ENCODE measurements around the gene RTN1. TPM values are rescaled to one million over a fixed set of nuclear protein-coding genes. Genes with fewer than 3 reads are reported as not detected.

Gene RTN1
- total RNA-seq, 2 experiments from 2014 or later = not detected

DNA sequence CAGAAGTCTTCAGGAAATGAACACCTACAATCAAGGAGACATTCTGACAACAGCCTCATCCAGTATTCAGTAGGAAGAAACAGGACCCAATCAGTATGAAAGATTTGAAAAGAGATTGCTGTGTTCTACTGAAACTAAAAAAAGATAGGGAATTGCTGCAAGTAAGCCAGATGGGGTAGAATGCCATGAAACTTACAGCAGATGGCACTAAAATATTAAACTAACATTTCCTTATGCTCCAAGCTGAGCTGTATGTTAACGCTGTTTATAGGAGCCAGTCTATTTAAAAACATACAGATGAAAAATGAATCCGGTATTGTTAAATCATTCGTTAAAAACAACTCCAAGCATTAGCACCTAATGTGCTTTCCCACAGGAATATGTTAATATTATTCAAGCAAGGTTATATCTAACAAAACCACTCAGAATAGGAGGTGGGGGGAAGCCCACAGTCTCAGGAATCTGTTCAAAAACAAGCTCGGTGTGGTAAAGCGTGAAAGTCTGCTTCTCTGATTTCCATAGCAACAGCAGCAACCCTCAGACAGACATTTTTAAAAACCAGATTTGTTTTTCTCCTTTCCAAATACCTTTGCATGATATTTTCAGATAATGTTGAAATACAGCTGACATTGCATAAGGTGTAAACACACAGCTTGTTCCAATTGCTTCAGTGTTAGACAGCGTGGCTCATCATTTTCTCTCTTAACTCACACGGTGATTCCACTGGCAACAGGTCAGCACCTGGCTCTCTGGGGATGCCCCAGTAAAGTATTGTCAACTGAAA lies 162.6 kb downstream of the RTN1 start:
- POLR2A ChIA-PET = no interaction called here
- no peaks in the 10 kb centered on the region for H3K4me1 Mint-ChIP-seq (ENCODE audit: low read depth)
- no peaks in the 10 kb centered on the region for H3K36me3 Mint-ChIP-seq (ENCODE audit: low read depth)
- CTCF ChIA-PET = no interaction called here
- H3K27ac Mint-ChIP-seq = no peak overlapping the region
- ATAC-seq = no peak
- H3K9me3 Mint-ChIP-seq (ENCODE audit: insufficient read depth) = no peaks in the 10 kb centered on the region
- no peak for DNase-seq
- no peak overlapping the region for H3K4me3 Mint-ChIP-seq
- peaks cover 5% of the 10 kb centered on the region for H3K27me3 Mint-ChIP-seq (ENCODE audit: low read depth)

DNA sequence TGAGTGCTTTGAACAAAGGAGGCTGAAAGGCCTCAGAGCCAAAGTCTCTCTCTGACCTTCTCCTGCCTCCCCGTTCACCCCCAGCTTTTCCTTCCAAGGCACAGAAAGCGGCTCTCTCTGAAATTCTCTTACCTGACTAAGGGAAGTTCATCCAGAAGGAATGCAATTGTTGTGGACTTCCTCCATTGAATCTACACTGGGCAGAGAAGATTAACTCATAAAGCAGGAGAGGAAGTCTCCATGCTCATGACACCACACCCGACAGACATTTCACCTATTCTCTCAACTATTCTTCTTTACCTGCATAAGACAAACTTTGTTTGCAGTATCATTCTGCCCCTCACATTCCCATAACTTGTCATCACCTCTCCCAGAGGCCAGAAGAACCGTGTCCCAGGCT lies 164.7 kb downstream of the RTN1 start:
- ChIA-PET CTCF (no interaction called here), POLR2A (no interaction called here)

DNA sequence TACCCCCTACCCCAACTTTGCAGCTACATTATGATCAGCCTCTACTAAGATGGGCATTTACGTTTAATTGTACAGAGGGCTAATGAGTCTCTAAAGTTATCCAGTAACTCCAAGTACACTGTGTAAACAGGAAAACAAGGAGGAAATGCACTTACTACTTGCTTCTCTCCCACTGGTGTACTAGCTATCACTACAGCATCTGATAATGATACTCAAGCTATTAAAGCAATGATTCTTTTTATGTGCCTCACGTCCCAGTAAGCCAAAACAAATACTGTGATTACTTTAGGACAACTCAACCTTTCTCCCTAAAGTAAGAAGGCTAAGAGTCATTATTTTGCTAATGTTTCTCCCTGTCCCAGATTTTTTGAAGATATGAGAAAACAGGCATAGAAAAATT lies 165.3 kb downstream of the RTN1 start:
- Mint-ChIP-seq H3K27me3 (ENCODE audit: low read depth) (peaks cover 5% of the 10 kb centered on the region), H3K36me3 (ENCODE audit: low read depth) (no peaks in the 10 kb centered on the region), H3K9me3 (ENCODE audit: insufficient read depth) (no peaks in the 10 kb centered on the region), H3K4me1 (ENCODE audit: low read depth) (no peaks in the 10 kb centered on the region), H3K4me3 (no peak overlapping the region), H3K27ac (no peak overlapping the region)
- ChIA-PET CTCF (no interaction called here), POLR2A (no interaction called here)
- DNase-seq (no peak), ATAC-seq (no peak)

More for the DNA sequence above, 164.7 kb downstream of the RTN1 start:
- Mint-ChIP-seq H3K4me1 (ENCODE audit: low read depth) (no peaks in the 10 kb centered on the region), H3K27ac (no peak overlapping the region), H3K27me3 (ENCODE audit: low read depth) (peaks cover 5% of the 10 kb centered on the region), H3K36me3 (ENCODE audit: low read depth) (no peaks in the 10 kb centered on the region), H3K4me3 (no peak overlapping the region), H3K9me3 (ENCODE audit: insufficient read depth) (no peaks in the 10 kb centered on the region)
- ATAC-seq = no peak
- no peak for DNase-seq

DNA sequence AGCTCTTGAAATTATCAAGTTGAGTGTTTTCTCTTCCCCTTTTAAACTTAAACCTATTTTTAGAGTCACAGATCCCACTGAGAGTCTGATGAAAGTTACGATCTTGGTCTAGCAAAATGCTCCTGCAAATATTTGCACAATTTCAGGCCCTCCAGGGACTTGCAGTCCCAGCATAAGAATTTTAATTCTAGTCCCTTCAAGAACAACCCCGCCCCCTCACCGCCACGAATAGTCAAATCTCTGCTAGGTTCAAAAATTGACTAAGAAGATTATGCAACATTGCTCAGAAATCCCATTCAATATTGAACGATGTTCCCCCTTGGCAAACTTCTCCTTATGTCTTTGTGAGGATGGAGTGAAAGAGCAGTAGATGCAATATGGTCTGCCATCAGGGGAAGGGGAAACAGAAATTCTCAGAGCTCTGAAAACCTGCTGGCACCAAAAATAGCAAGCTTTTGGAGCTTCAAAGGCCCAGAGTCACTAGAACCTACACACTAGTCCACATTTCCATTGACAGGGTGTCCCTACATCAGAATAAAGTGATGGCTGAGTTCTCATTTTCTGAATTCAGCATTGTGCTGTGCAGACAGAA lies 166.4 kb downstream of the RTN1 start:
- POLR2A ChIA-PET = no interaction called here
- ATAC-seq = no peak
- peaks cover 5% of the 10 kb centered on the region for H3K27me3 Mint-ChIP-seq (ENCODE audit: low read depth)

DNA sequence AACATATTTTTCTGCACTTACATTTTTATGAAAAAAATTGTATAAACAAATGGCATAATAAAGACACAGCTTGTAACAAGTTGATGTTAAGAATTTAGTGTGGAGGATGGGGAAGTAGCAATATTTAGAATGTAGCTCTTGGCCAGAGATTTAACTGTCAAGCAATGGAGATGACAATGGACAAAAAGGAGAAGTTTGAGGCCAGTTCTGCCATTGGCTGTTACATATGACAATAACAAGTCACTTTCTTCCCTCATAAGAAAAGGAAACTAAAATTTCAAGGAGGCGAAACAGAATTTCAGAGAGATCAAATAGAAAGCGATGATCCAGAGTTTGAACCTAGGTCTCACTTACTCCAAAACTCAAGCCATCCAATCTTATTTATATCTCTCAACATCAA lies 171.1 kb downstream of the RTN1 start:
- POLR2A ChIA-PET = no interaction called here
- Mint-ChIP-seq H3K9me3 (ENCODE audit: insufficient read depth) (no peaks in the 10 kb centered on the region), H3K36me3 (ENCODE audit: low read depth) (no peaks in the 10 kb centered on the region), H3K4me1 (ENCODE audit: low read depth) (no peaks in the 10 kb centered on the region), H3K27me3 (ENCODE audit: low read depth) (peaks cover 5% of the 10 kb centered on the region), H3K4me3 (no peak overlapping the region), H3K27ac (no peak overlapping the region)
- CTCF ChIA-PET = interaction anchor here (1.2 kb wide), 1 partner anchor 10 kb away, joined by 4 read pairs; no protein-coding TSS in a partner anchor
- no peak for DNase-seq
- no peak for ATAC-seq

More for the DNA sequence above, 166.4 kb downstream of the RTN1 start:
- CTCF ChIA-PET = no interaction called here
- Mint-ChIP-seq H3K4me1 (ENCODE audit: low read depth) (no peaks in the 10 kb centered on the region), H3K27ac (no peak overlapping the region), H3K36me3 (ENCODE audit: low read depth) (no peaks in the 10 kb centered on the region), H3K9me3 (ENCODE audit: insufficient read depth) (no peaks in the 10 kb centered on the region), H3K4me3 (no peak overlapping the region)
- DNase-seq = no peak

DNA sequence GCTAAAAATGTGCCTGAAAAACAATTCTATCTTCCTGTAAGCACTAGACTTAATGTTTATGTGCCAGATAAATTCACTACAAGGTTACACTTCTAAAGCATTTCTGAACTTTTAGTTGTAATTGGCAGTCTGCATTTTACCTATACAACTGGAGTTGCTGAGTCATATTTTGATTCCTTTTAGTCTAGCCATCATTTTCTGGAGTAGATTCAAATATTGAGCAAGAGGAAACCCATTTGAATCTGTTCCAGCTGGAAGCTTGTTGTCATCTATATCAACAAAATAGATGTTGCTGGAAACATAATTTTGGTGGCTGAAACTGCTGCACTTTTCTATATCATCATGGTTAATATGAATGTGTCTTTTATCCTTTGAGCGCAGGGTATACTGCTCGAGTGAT lies 171.8 kb downstream of the RTN1 start:
- DNase-seq (no peak), ATAC-seq (no peak)
- Mint-ChIP-seq H3K36me3 (ENCODE audit: low read depth) (no peaks in the 10 kb centered on the region), H3K9me3 (ENCODE audit: insufficient read depth) (no peaks in the 10 kb centered on the region), H3K27me3 (ENCODE audit: low read depth) (peaks cover 5% of the 10 kb centered on the region), H3K4me3 (no peak overlapping the region), H3K27ac (no peak overlapping the region), H3K4me1 (ENCODE audit: low read depth) (no peaks in the 10 kb centered on the region)
- CTCF ChIA-PET = no interaction called here
- POLR2A ChIA-PET = no interaction called here

DNA sequence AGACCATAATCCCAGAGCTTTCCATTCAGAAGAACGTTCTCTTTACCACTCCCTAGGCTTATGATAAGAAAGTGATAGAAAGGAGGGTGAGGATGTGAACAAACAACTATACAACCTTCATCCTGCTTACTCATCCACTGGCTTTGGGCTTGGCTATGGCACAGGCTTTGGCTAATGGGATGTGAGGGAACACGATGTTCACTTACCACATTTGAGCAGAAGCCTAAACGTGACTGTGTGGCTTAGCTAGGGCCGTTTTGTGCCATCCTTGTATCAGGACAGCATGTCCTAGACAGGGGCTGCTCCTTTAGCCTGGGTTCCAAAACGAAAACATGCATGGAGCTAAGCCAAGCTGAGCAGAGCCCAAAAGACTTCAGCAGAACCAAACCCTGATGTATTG lies 175.4 kb downstream of the RTN1 start:
- DNase-seq (no peak), ATAC-seq (no peak)
- Mint-ChIP-seq H3K4me1 (ENCODE audit: low read depth) (no peaks in the 10 kb centered on the region), H3K4me3 (no peak overlapping the region), H3K27ac (no peak overlapping the region), H3K36me3 (ENCODE audit: low read depth) (no peaks in the 10 kb centered on the region), H3K27me3 (ENCODE audit: low read depth) (peaks cover 12% of the 10 kb centered on the region), H3K9me3 (ENCODE audit: insufficient read depth) (no peaks in the 10 kb centered on the region)
- CTCF ChIA-PET = no interaction called here
- POLR2A ChIA-PET = no interaction called here

DNA sequence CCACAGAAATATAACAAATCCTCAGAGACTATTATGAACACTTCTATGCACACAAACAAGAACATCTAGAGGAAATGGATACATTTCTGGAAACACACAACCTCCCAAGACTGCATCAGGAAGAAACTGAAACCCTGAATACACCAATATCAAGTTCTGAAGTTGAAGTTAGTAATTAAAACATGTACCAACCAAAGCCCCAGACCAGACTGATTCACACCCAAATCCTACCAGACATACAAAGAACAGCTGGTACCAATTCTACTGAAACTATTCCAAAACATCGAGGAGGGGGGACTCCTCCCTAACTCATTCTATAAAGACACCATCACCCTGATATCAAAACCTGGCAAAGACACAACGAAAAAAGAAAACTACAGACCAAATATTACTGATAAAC lies 179.3 kb downstream of the RTN1 start:
- no peak for DNase-seq
- Mint-ChIP-seq H3K27me3 (ENCODE audit: low read depth) (peaks cover 6% of the 10 kb centered on the region), H3K36me3 (ENCODE audit: low read depth) (no peaks in the 10 kb centered on the region), H3K27ac (no peak overlapping the region), H3K4me3 (no peak overlapping the region), H3K9me3 (ENCODE audit: insufficient read depth) (no peaks in the 10 kb centered on the region), H3K4me1 (ENCODE audit: low read depth) (no peaks in the 10 kb centered on the region)
- CTCF ChIA-PET = no interaction called here
- no peak for ATAC-seq
- POLR2A ChIA-PET = no interaction called here

DNA sequence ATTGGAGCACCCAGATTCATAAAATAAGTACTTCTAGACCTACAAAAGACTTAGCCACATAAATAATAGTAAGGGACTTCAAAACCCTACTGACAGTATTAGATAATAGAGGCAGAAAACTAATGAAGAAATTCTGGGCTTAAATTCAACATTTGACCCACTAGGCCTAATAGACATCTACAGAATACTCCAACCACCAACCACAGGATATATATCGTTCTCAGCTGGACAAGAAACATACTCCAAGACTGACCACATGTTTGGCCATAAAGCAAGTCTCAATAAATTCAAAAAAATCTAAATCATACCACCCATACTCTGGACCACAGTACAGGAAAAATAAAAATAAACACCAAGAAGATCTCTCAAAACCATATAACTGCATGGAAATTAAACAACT lies 180.2 kb downstream of the RTN1 start:
- Mint-ChIP-seq H3K27me3 (ENCODE audit: low read depth) (peaks cover 9% of the 10 kb centered on the region), H3K4me3 (no peak overlapping the region), H3K36me3 (ENCODE audit: low read depth) (no peaks in the 10 kb centered on the region), H3K4me1 (ENCODE audit: low read depth) (no peaks in the 10 kb centered on the region), H3K27ac (no peak overlapping the region), H3K9me3 (ENCODE audit: insufficient read depth) (no peaks in the 10 kb centered on the region)
- CTCF ChIA-PET = no interaction called here
- POLR2A ChIA-PET = no interaction called here
- ATAC-seq = no peak
- DNase-seq = no peak

DNA sequence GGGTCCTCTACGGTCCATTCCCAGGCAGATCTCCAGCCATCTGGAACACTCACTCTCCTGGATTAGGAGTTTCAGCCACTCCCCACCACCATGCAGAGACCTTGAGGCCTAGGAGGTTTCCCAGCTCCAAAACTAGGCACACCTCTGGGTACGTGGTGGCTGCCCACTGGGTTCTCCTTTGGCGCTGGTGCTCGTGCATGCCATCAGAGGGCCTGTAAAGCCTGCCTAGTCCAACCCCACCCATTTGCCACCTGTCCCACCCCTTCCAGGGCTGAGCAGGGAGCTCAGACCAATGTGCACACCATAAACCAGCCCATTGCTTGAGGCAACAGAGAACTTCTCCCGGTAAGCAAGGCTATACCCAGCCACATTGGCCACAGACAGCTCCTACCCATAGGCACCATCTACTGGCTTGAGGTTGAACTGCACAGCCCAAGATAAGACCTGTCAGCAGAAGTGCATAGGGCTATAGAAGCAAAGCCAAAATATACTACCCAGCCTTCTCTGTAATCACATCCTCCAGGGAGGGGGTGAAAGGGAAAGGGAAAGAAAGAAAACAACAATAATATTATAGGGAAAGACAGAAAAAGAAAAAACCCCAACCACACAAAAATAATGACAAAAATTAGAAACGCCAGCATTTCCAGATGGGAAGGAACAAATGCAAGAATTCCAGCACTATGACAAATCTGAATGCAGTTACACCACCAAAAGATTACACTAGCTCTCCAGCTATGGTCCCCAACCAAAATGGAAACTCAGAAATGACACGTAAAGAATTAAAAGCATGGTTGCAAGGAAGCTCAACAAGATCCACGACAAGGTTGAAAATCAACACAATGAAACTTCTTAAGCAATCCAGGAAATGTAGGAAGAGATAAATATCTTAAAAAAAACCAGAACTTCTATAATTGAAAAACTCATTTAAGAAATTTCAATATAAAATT lies 182.1 kb downstream of the RTN1 start:
- CTCF ChIA-PET = interaction anchor here (0.6 to 1.3 kb wide), 6 partner anchors 11 to 495 kb away, joined by 3 to 4 read pairs (median 3); no protein-coding TSS in a partner anchor

DNA sequence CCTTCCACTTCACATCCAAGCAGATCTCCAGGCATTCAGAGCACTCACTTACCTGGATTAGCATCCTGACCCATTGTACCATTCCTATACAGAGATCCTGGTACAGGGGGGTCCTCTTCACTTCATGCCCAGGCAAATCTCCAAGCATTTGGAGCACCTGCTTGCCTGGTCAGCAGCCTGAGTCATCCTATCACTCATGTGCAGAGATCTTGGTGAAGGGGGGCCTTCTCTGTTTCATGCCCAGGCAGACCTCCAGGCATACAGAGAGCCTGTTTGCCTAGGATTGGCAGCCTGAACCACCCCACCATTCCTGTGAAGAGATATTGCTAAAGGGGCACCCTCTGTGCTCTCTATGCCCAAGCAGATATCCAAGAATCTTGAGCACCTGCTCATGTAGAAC lies 182.9 kb downstream of the RTN1 start:
- no peaks in the 10 kb centered on the region for H3K4me1 Mint-ChIP-seq (ENCODE audit: low read depth)
- peaks cover 14% of the 10 kb centered on the region for H3K27me3 Mint-ChIP-seq (ENCODE audit: low read depth)

More for the DNA sequence above, 182.1 kb downstream of the RTN1 start:
- H3K36me3 Mint-ChIP-seq (ENCODE audit: low read depth) = no peaks in the 10 kb centered on the region
- no peaks in the 10 kb centered on the region for H3K4me1 Mint-ChIP-seq (ENCODE audit: low read depth)
- H3K27ac Mint-ChIP-seq = no peak overlapping the region
- POLR2A ChIA-PET = no interaction called here
- DNase-seq (peak; percentile 49), ATAC-seq (peak; percentile 80)
- H3K9me3 Mint-ChIP-seq (ENCODE audit: insufficient read depth) = no peaks in the 10 kb centered on the region
- H3K27me3 Mint-ChIP-seq (ENCODE audit: low read depth) = peaks cover 12% of the 10 kb centered on the region
- no peak overlapping the region for H3K4me3 Mint-ChIP-seq

DNA sequence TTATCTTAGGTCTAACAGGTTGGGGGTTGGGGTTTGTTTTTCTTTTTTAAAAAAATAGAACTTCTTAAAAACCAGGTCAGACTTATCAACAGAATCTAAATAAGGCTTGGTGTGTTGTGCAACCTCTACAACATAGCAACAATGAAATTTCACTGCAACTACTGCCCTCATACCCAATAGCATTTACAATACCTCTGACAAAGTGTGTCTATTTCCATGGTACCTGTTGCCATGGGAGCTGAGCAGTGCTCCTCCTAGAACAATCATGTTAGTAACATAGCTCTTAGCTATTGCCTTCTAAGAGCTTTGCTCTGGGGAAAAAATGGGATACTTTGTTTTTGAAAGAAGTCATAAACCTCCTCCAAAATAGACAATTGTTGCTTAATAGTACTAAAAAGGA lies 190.7 kb downstream of the RTN1 start:
- ChIA-PET POLR2A (no interaction called here), CTCF (no interaction called here)
- Mint-ChIP-seq H3K4me1 (ENCODE audit: low read depth) (no peaks in the 10 kb centered on the region), H3K9me3 (ENCODE audit: insufficient read depth) (no peaks in the 10 kb centered on the region), H3K27ac (no peak overlapping the region), H3K4me3 (no peak overlapping the region), H3K36me3 (ENCODE audit: low read depth) (no peaks in the 10 kb centered on the region), H3K27me3 (ENCODE audit: low read depth) (peaks cover 12% of the 10 kb centered on the region)
- ATAC-seq (no peak), DNase-seq (no peak)

More for the DNA sequence above, 182.9 kb downstream of the RTN1 start:
- DNase-seq (no peak), ATAC-seq (no peak)
- ChIA-PET POLR2A (no interaction called here), CTCF (interaction anchor here (1.1 kb wide), 2 partner anchors 15 to 17 kb away, joined by 3 read pairs; no protein-coding TSS in a partner anchor)
- no peak overlapping the region for H3K27ac Mint-ChIP-seq
- H3K36me3 Mint-ChIP-seq (ENCODE audit: low read depth) = no peaks in the 10 kb centered on the region
- no peak overlapping the region for H3K4me3 Mint-ChIP-seq
- H3K9me3 Mint-ChIP-seq (ENCODE audit: insufficient read depth) = no peaks in the 10 kb centered on the region
